Left ventricle myocardium inferior (tissue), 1 donor: ENCODE measurements around the gene SEZ6. TPM values are rescaled to one million over a fixed set of nuclear protein-coding genes. Genes with fewer than 3 reads are reported as not detected.

Source experiments
- DNase-seq: peaks from one replicate; pipeline ENCODE4 v3.0.0-alpha.2; 2020
- H3K27ac ChIP-seq: fragments of 200-600 bp; replicated peaks from 2 replicates; pipeline ENCODE4 v1.8.0; 2021
- H3K27me3 ChIP-seq: fragments of 200-600 bp; 2 replicates; pipeline ENCODE4 v1.8.0; 2021; ENCODE audit warnings: low read depth
- H3K36me3 ChIP-seq: fragments of 200-600 bp; 2 replicates; pipeline ENCODE4 v1.8.0; 2021
- H3K4me1 ChIP-seq: fragments of 200-600 bp; 2 replicates; pipeline ENCODE4 v1.8.0; 2021
- H3K4me3 ChIP-seq: fragments of 200-600 bp; 2 replicates; pipeline ENCODE4 v1.8.0; 2021; ENCODE audit warnings: mild to moderate bottlenecking, moderate library complexity
- H3K9me3 ChIP-seq: fragments of 200-600 bp; replicated peaks from 2 replicates; pipeline ENCODE4 v1.8.0; 2021
- CTCF ChIP-seq: fragments of 200-600 bp; IDR thresholded peaks from 2 replicates; pipeline ENCODE4 v1.8.0; 2021; ENCODE audit warnings: antibody characterized with exemption, mild to moderate bottlenecking, borderline replicate concordance
- intact Hi-C: fragments of 100-400 bp; cut with micrococcal nuclease; formaldehyde crosslinking; loops from one replicate; pipeline ENCODE4 v1.11.0; 2022
- total RNA-seq: library from RNA; stranded (reverse); fragmentation: NEBNext Ultra II Directional; extraction: Animal tissue kit (Norgen Biotek cat#: 25700); gene quantifications from one replicate; pipeline ENCODE4 v1.2.1, GENCODE V29; 2021
- donor health status: DM: no; HTN: yes; CAD: no; lungs with severe emphysema.

The SEZ6 gene
- total RNA-seq, 1 donor from 2014 or later = not detected

GRCh38 chr17:29043539-29044145 lies 37.8 kb upstream of the SEZ6 start:
- Histone ChIP-seq H3K9me3 (no peaks in the 10 kb centered on the region), H3K27me3 (peaks cover 28% of the 10 kb centered on the region), H3K27ac (no peak overlapping the region), H3K4me1 (peaks cover 9% of the 10 kb centered on the region), H3K4me3 (no peak overlapping the region), H3K36me3 (no peaks in the 10 kb centered on the region)
- TF ChIP-seq CTCF = no peak
- DNase-seq = no peak
- intact Hi-C loops = no loop called here

GRCh38 chr17:29042679-29043538 lies 37.1 kb upstream of the SEZ6 start, which contains the start of gene PIPOX:
PIPOX (plus strand) TSS chr17:29043141; CDS start chr17:29043226, 85 bp downstream.
- peak within 1 kb of the TSS; percentile 40 for H3K27ac ChIP-seq
- peaks cover 9% of the 10 kb centered on the region for H3K4me1 ChIP-seq
- H3K4me3 ChIP-seq = no peak within 1 kb of the TSS
- no peak for DNase-seq
- TF ChIP-seq CTCF = no peak
- intact Hi-C loops = no loop called here
- H3K27me3 ChIP-seq = peaks cover 34% of the 10 kb centered on the region
- H3K9me3 ChIP-seq = no peaks in the 10 kb centered on the region
- H3K36me3 ChIP-seq = no peaks in the 10 kb centered on the region

- Histone ChIP-seq H3K4me1 (peaks cover 9% of the 10 kb centered on the region), H3K27me3 (peaks cover 40% of the 10 kb centered on the region), H3K9me3 (no peaks in the 10 kb centered on the region), H3K36me3 (no peaks in the 10 kb centered on the region), H3K4me3 (no peak overlapping the region), H3K27ac (no peak overlapping the region)
- DNase-seq = no peak
- TF ChIP-seq CTCF = no peak
- intact Hi-C loops = no loop called here
Measured at GRCh38 chr17:29042026-29042678, 36.3 kb upstream of the SEZ6 start.

GRCh38 chr17:29041571-29041970 lies 35.7 kb upstream of the SEZ6 start:
- Histone ChIP-seq H3K9me3 (no peaks in the 10 kb centered on the region), H3K27ac (no peak overlapping the region), H3K36me3 (no peaks in the 10 kb centered on the region), H3K27me3 (peaks cover 38% of the 10 kb centered on the region), H3K4me3 (no peak overlapping the region), H3K4me1 (peaks cover 9% of the 10 kb centered on the region)
- no peak for TF ChIP-seq CTCF
- no peak for DNase-seq
- intact Hi-C loops = no loop called here

GRCh38 chr17:29041091-29041490 lies 35.3 kb upstream of the SEZ6 start:
- Histone ChIP-seq H3K36me3 (no peaks in the 10 kb centered on the region), H3K9me3 (no peaks in the 10 kb centered on the region), H3K27ac (no peak overlapping the region), H3K27me3 (peaks cover 38% of the 10 kb centered on the region), H3K4me3 (no peak overlapping the region), H3K4me1 (peaks cover 9% of the 10 kb centered on the region)
- no peak for TF ChIP-seq CTCF
- intact Hi-C loops = no loop called here
- DNase-seq = no peak
